SK-N-MC (cell line): Measurements from ENCODE around the gene GCLM.

Experiments
- DNase-seq: peaks from one replicate; pipeline ENCODE4 v3.0.0-alpha.2; 2011; ENCODE audit warnings: low read depth, low spot score
- H3K27ac ChIP-seq: fragments of 200-600 bp; sonication (generic); 2 replicates; pipeline ENCODE4 v1.5.1; 2016; ENCODE audit warnings: mixed run types
- H3K36me3 ChIP-seq: fragments of 200-600 bp; sonication (generic); 2 replicates; pipeline ENCODE4 v1.6.1; 2017; ENCODE audit warnings: antibody characterized with exemption, low read length, mixed read lengths; ENCODE audit not compliant: insufficient read depth
- H3K4me3 ChIP-seq: fragments of 200-600 bp; sonication (generic); 2 replicates; pipeline ENCODE4 v1.5.1; 2016
- H3K9ac ChIP-seq: fragments of 200-600 bp; sonication (generic); 2 replicates; pipeline ENCODE4 v1.8.0; 2017; ENCODE audit warnings: mixed run types, mixed read lengths; ENCODE audit not compliant: insufficient read length
- H3K9me3 ChIP-seq: fragments of 200-600 bp; sonication (generic); 2 replicates; pipeline ENCODE4 v1.6.1; 2017; ENCODE audit warnings: low read depth, mild to moderate bottlenecking, antibody characterized with exemption, low read length, moderate library complexity, mixed read lengths
- EZH2 ChIP-seq: fragments of 200-600 bp; sonication (generic); IDR thresholded peaks from one replicate; pipeline ENCODE4 v1.6.1; 2017; ENCODE audit warnings: antibody characterized with exemption
- FOXP2 ChIP-seq: optimal IDR thresholded peaks from 2 replicates; pipeline ENCODE3; 2011; ENCODE audit warnings: mild to moderate bottlenecking, moderate library complexity; ENCODE audit not compliant: insufficient read depth; ENCODE audit errors: extremely low read length, control extremely low read depth
- POLR2AphosphoS5 ChIP-seq: IDR thresholded peaks from 2 replicates; pipeline ENCODE4 v1.6.1; 2012; ENCODE audit warnings: mild to moderate bottlenecking, low read depth, low read length, borderline replicate concordance

GCLM gene

DNA sequence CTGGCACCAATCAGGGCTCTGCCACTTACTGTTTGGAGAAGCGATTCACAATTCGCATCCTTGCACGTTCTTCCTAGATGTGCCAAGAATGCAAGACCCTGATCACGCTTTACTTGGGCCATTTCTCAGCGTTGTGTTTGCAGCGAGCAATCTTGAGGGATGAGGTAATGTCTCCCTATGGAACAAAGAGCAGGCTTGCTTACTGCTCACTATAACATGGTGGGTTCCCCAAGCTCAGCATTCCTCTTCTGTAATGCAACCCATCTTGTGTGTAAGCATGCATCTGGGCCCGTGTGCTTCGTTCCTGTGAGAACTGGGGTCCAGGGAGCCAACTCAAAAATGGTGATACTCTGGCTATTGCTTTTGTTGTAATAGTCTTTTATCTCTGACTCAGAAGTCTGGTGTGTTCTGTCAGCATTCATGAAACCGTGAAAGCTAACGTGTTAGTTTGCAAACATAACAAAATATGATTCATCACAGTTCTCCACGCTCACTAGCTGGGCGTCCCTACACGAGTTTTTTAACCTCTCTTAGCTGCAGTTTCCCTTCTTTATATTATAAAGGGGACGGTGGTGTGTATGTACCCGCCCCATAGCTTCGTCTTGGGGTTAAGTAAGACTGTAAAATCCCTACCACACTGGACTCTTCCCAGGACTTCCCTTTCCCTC lies 63.6 kb downstream of the GCLM start:
- peak; percentile 32 for DNase-seq
- Histone ChIP-seq H3K9ac (peak overlapping the region; percentile 88), H3K4me3 (peak overlapping the region; percentile 99), H3K9me3 (no peaks in the 10 kb centered on the region), H3K27ac (peak overlapping the region; percentile 84), H3K36me3 (no peaks in the 10 kb centered on the region)
- TF ChIP-seq EZH2 (no peak), POLR2AphosphoS5 (no peak), FOXP2 (no peak)

GRCh38 chr1:93844262-93845045 lies 64.8 kb downstream of the GCLM start:
- TF ChIP-seq POLR2AphosphoS5 (no peak), FOXP2 (peak; percentile 37), EZH2 (no peak)
- H3K4me3 ChIP-seq, result no peak overlapping the region
- DNase-seq, result peak; percentile 62
- no peak overlapping the region for H3K9ac ChIP-seq
- no peaks in the 10 kb centered on the region for H3K36me3 ChIP-seq
- no peaks in the 10 kb centered on the region for H3K9me3 ChIP-seq
- no peak overlapping the region for H3K27ac ChIP-seq

- H3K9me3 ChIP-seq, result no peaks in the 10 kb centered on the region
- no peak overlapping the region for H3K9ac ChIP-seq
- no peak for DNase-seq
- H3K36me3 ChIP-seq, result no peaks in the 10 kb centered on the region
- TF ChIP-seq POLR2AphosphoS5 (no peak), EZH2 (no peak), FOXP2 (no peak)
- H3K27ac ChIP-seq, result no peak overlapping the region
- H3K4me3 ChIP-seq, result no peak overlapping the region
Observed at GRCh38 chr1:93842750-93843500, 66.3 kb downstream of the GCLM start.

DNA sequence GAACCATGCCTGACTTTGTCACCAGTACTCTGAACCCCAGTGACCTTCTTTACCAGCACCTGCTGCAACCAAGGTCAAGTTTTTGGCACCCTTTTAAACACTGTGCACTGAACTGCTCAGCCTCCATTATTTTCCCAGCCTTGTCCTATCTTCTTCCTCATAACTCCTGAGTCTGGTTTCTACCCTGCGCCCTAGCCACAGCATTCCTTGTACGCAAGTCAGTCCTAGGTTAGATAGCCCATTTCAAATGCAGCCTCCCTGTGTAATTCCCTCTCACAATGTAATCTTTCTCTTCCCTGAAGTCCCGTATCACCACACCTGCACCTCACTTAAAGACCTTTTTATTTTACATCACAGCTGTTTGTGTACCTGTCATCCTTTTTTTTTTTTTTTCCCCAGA lies 67.5 kb downstream of the GCLM start:
- TF ChIP-seq FOXP2 (no peak), EZH2 (no peak), POLR2AphosphoS5 (no peak)

DNA sequence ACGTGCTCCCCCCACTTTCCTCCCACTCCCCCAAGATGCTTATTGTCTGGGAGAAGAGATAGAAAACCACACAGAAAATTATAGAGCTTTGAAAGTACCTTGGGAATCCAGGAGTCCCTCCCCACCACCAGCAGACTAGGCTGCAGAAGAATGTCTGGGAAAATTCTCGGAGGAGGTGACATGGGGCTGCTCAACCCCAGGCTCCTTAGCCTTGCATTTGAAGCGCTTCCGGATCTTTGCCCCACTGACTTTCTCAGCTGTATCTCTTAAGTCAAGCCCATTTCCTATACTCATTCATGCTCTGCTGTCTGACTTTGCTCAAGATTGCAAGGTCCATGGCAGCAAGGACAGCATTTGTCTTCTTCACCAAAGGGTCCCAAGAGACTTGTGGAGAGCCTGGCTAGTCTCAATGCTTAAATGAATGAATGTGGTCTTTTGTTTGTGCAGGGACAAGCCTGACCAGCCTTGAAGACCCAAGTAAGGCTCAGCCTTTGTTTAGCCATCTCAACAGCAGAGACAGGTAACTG lies 68.2 kb downstream of the GCLM start:
- Histone ChIP-seq H3K36me3 (no peaks in the 10 kb centered on the region), H3K4me3 (no peak overlapping the region), H3K9ac (no peak overlapping the region), H3K9me3 (no peaks in the 10 kb centered on the region), H3K27ac (no peak overlapping the region)
- DNase-seq, result no peak
- TF ChIP-seq POLR2AphosphoS5 (no peak), FOXP2 (no peak)

More for the DNA sequence above, 67.5 kb downstream of the GCLM start:
- Histone ChIP-seq H3K9ac (no peak overlapping the region), H3K4me3 (no peak overlapping the region), H3K27ac (no peak overlapping the region), H3K36me3 (no peaks in the 10 kb centered on the region), H3K9me3 (no peaks in the 10 kb centered on the region)
- DNase-seq, result no peak

DNA sequence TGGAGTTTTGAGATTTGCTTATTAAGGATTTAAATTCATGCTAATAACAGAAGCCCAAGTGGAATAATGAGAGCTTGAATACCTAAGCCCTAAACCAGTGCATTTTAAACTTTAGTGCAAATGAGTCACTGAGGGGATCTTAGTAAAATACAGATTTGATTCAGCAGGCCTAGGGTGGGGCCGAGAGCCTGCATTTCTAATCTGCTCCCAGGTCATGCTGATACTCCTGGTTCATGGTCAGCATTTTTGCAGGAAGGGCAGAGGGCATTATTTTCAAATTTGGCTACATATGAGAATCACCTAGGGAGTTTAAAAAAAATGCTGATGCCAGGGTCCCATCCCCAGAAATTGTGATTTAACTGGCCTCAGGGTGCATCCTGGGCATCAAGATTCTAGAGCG lies 69.5 kb downstream of the GCLM start:
- H3K9me3 ChIP-seq, result no peaks in the 10 kb centered on the region
- no peaks in the 10 kb centered on the region for H3K36me3 ChIP-seq
- no peak for TF ChIP-seq EZH2
- TF ChIP-seq POLR2AphosphoS5, result no peak
- no peak for TF ChIP-seq FOXP2
- no peak overlapping the region for H3K27ac ChIP-seq
- H3K4me3 ChIP-seq, result no peak overlapping the region
- no peak for DNase-seq
- H3K9ac ChIP-seq, result no peak overlapping the region

GRCh38 chr1:93839307-93839706 lies 69.9 kb downstream of the GCLM start:
- no peaks in the 10 kb centered on the region for H3K9me3 ChIP-seq
- TF ChIP-seq POLR2AphosphoS5 (no peak), EZH2 (no peak), FOXP2 (no peak)
- no peak overlapping the region for H3K4me3 ChIP-seq
- no peak overlapping the region for H3K27ac ChIP-seq
- no peak overlapping the region for H3K9ac ChIP-seq
- H3K36me3 ChIP-seq, result no peaks in the 10 kb centered on the region
- no peak for DNase-seq

GRCh38 chr1:93837961-93838360 lies 71.3 kb downstream of the GCLM start:
- no peak for DNase-seq
- Histone ChIP-seq H3K9me3 (no peaks in the 10 kb centered on the region), H3K4me3 (no peak overlapping the region), H3K36me3 (no peaks in the 10 kb centered on the region), H3K27ac (no peak overlapping the region), H3K9ac (no peak overlapping the region)
- TF ChIP-seq EZH2 (no peak), FOXP2 (no peak), POLR2AphosphoS5 (no peak)
